Osteocyte (in vitro differentiated cells): Measurements from ENCODE around the gene XRCC4. TPM values are rescaled to one million over a fixed set of nuclear protein-coding genes. Genes with fewer than 3 reads are reported as not detected.
"Not testable (repeated sequence)": the region's sequence is repeated elsewhere in the genome, so short reads cannot be mapped to it uniquely, and the experiment has no call there.

Experiments
- DNase-seq: peaks from one replicate; pipeline ENCODE4 v3.0.0; 2021; ENCODE audit warnings: mixed read lengths; ENCODE audit not compliant: unreplicated experiment; ENCODE audit errors: extremely low spot score
- H3K27ac Mint-ChIP-seq: one replicate; pipeline ENCODE4 v1.8.0; 2021; ENCODE audit warnings: mild to moderate bottlenecking, mixed read lengths; ENCODE audit not compliant: unreplicated experiment
- H3K27me3 Mint-ChIP-seq: one replicate; pipeline ENCODE4 v1.8.0; 2021; ENCODE audit warnings: mixed read lengths; ENCODE audit not compliant: unreplicated experiment
- H3K36me3 Mint-ChIP-seq: one replicate; pipeline ENCODE4 v1.8.0; 2021; ENCODE audit warnings: mixed read lengths; ENCODE audit not compliant: unreplicated experiment
- H3K4me1 Mint-ChIP-seq: one replicate; pipeline ENCODE4 v1.8.0; 2021; ENCODE audit warnings: mixed read lengths; ENCODE audit not compliant: unreplicated experiment
- H3K4me3 Mint-ChIP-seq: one replicate; pipeline ENCODE4 v1.8.0; 2021; ENCODE audit warnings: mild to moderate bottlenecking, moderate library complexity, mixed read lengths; ENCODE audit not compliant: unreplicated experiment
- H3K9me3 Mint-ChIP-seq: one replicate; pipeline ENCODE4 v1.8.0; 2021; ENCODE audit warnings: mixed read lengths; ENCODE audit not compliant: unreplicated experiment
- CTCF ChIP-seq: fragments of 200-600 bp; sonication (generic); IDR thresholded peaks from 2 replicates; pipeline ENCODE4 v1.5.0; 2021; ENCODE audit warnings: antibody characterized with exemption, mild to moderate bottlenecking, moderate library complexity
- total RNA-seq: library from RNA; stranded (reverse); gene quantifications from 2 replicates; pipeline ENCODE4 v1.2.1, GENCODE V29; 2021

XRCC4 gene
- total RNA-seq, 1 donor from 2014 or later, result 4.2 TPM

- Mint-ChIP-seq H3K9me3 (no peaks in the 10 kb centered on the region), H3K4me3 (no peak overlapping the region), H3K27me3 (no peaks in the 10 kb centered on the region), H3K36me3 (no peaks in the 10 kb centered on the region), H3K4me1 (peaks cover 3% of the 10 kb centered on the region), H3K27ac (no peak overlapping the region)
- TF ChIP-seq CTCF, result no peak
- DNase-seq, result no peak
Measured at GRCh38 chr5:83255268-83255667, 177.9 kb downstream of the XRCC4 start.

DNA sequence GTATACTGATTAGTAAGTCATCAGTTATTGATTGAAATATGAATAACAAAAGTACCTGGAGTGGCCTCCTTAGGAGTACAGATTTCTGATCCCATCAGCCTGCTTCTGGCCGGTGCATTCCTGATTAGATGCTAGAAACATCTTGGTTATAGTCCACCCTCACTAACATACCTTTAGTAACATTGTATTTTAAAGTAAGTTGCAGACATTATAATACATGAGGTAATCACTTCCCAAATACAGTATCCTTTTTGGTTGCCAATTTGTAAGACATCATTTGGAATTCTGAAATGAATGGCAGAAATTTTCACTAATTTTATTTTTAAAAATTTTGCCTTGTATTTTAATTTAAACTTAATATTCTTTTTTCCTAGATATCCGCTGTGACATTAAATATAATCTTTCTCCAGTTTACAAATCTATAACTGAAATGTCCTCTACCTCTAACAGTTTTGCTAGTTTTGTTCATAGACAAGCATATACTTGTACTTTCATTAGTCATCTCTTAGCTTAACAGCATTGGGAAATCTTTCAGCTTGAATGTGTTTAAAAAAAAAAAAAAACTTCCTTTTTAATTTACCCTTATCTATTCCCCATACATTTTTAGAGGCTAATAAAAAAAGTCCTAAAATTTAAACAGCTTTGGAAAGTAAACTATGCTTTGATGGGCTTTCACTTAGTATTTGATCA, 178.9 kb downstream of the XRCC4 start:
- Mint-ChIP-seq H3K4me3 (no peak overlapping the region), H3K4me1 (peaks cover 3% of the 10 kb centered on the region), H3K9me3 (no peaks in the 10 kb centered on the region), H3K27ac (no peak overlapping the region), H3K27me3 (no peaks in the 10 kb centered on the region), H3K36me3 (no peaks in the 10 kb centered on the region)
- TF ChIP-seq CTCF, result no peak
- DNase-seq, result no peak

- H3K4me3 Mint-ChIP-seq, H3K27ac Mint-ChIP-seq, H3K36me3 Mint-ChIP-seq, H3K9me3 Mint-ChIP-seq, H3K4me1 Mint-ChIP-seq, H3K27me3 Mint-ChIP-seq, DNase-seq: not testable (repeated sequence)
Measured at GRCh38 chr5:83257684-83258083, 180.3 kb downstream of the XRCC4 start.

DNA sequence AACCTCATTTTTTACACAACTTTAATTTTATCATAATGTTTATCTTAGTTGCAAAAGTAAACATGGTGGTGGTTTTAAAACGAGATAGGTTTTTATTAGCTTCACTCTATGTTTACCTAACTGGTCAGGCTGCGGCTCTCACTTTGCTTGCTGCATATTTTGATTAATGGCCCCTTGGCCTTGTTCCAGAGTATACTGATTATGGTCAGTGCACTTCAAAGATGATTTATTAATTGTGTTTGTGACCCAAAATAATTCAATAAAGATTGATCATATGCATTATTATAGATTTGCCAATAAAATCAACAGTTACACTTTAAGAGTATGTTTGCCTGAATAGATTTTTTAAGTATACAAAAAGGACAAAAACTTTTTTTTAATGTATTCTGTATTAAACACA, 188.0 kb downstream of the XRCC4 start:
- DNase-seq, result no peak
- Mint-ChIP-seq H3K27ac (no peak overlapping the region), H3K36me3 (no peaks in the 10 kb centered on the region), H3K4me1 (peaks cover 7% of the 10 kb centered on the region), H3K9me3 (no peaks in the 10 kb centered on the region), H3K27me3 (no peaks in the 10 kb centered on the region), H3K4me3 (no peak overlapping the region)
- no peak for TF ChIP-seq CTCF

- Mint-ChIP-seq H3K4me3 (no peak overlapping the region), H3K27ac (no peak overlapping the region), H3K9me3 (peaks cover 11% of the 10 kb centered on the region), H3K27me3 (no peaks in the 10 kb centered on the region), H3K36me3 (no peaks in the 10 kb centered on the region), H3K4me1 (peaks cover under 1% of the 10 kb centered on the region)
- no peak for DNase-seq
- no peak for TF ChIP-seq CTCF
Measured at GRCh38 chr5:83270311-83270710, 193.0 kb downstream of the XRCC4 start.
